ENCODE measurements around the gene AIFM3.
"Not testable (repeated sequence)": the region's sequence is repeated elsewhere in the genome, so short reads cannot be mapped to it uniquely, and the experiment has no call there.

Gene AIFM3

DNA sequence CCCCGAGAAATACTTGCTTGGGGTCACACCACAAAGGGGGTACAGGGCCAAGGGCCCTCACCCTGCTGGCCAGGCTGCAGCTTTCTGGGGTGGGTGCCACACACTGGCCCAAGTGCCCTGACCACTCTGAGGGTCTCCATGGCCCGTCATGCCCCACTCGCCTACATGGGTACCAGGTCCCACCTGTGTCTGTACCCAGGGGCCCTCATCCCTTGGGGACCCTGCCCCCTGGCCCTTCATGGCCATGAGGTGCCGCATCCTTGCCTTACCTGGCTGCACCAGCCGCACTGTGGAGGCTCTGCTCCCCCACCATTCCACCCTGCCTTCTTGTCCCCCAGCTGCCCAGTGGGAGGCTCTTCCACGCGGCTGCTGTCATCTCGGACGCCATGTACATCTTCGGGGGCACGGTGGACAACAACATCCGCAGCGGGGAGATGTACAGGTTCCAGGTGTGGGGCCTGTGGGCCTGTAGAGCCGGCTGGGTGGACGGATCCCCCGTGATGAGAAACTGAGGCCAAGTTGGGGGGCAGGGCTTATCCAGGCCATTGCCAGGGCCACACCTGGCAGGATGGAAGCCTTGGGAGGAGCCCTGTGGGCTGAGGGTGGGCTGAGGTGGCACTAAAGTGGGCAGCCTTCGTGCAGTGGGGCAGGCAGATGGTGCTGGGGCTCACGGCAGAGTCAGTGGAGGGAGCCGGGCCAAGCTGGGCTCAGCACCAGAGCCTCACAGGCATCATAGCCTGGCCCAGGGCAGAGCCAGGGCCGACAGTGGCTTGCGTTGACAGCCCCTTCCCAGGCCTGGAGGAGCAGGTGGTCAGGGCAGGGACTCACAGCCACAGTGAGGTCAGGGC is 25.6 kb downstream of the AIFM3 start:
- DNase-seq: no peak

DNA sequence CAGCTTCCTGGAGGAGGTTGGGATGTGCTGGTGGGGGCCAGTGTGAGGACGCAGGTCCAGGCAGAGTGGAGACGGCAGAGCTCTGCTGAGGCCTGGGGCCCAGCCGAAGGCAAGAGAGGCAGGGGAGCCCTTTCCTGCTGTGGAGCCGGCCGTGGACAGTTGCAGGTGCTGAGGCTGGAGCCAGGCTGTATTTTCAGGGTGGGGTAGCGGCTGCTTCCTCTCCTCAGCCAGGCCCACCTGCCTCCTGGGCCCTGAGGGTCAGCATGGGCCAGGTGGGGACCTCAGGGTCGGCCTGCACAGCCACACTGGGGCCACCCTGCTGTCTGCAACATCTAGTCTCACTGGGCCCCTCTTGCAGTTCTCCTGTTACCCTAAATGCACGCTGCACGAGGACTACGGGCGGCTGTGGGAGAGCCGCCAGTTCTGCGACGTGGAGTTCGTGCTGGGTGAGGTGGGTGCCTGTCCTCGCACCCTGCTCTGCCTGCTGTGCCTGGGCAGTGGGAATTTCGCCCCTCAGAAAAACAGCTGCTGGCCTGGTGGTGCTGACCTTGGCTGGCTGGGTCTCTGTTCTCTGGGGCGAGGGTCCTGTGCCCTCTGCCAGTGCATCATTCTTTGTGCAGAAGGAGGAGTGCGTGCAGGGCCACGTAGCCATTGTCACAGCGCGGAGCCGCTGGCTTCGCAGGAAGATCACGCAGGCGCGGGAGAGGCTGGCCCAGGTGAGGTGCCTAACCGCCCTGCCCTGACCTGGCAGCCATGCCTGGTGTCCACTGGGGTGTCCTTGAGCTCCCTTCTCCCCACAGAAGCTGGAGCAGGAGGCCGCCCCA is 26.5 kb downstream of the AIFM3 start:
- DNase-seq: no peak

DNA sequence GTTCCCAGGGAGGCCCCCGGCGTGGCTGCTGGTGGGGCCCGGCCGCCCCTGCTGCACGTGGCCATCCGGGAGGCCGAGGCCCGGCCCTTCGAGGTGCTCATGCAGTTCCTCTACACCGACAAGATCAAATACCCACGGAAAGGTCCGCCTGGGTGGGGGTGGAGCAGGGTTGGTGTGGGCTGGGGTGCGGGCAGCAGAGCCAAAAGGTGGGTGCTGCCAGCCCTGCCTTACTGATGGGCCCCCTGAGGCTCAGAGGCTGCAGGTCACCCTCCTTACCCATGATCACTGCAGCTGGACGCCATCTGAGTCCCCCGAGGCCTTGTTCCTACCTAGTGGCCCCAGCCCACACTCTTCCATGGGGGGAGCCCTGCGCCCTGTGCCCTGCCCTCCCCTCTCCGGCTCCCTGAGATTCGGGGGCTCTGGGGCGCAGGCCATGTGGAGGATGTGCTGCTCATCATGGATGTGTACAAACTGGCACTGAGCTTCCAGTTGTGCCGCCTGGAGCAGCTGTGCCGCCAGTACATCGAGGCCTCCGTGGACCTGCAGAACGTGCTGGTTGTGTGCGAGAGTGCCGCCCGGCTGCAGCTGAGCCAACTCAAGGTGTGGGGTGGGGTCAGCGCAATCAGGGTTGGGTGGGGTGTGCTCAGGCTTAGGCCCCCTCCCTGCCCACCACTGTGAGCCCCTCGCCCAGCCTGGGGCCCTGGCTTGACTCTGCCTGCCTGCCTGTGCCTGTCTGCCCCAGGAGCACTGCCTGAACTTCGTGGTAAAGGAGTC is 27.3 kb downstream of the AIFM3 start:
- no peak for DNase-seq

DNA sequence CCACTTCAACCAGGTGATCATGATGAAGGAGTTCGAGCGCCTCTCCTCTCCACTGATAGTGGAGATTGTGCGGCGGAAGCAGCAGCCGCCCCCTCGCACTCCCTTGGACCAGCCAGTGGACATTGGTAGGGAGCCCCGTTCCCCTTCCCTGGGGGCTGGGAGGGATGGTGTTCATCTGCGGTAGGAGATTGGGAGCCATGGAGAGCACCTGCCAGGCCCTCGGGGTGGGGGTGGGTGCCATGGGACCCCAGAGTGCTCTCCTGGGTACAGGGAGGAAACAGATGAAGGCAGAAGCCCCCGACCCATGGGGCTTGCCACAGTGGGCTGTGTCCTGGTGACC is 27.8 kb downstream of the AIFM3 start:
- no peak for DNase-seq

DNA sequence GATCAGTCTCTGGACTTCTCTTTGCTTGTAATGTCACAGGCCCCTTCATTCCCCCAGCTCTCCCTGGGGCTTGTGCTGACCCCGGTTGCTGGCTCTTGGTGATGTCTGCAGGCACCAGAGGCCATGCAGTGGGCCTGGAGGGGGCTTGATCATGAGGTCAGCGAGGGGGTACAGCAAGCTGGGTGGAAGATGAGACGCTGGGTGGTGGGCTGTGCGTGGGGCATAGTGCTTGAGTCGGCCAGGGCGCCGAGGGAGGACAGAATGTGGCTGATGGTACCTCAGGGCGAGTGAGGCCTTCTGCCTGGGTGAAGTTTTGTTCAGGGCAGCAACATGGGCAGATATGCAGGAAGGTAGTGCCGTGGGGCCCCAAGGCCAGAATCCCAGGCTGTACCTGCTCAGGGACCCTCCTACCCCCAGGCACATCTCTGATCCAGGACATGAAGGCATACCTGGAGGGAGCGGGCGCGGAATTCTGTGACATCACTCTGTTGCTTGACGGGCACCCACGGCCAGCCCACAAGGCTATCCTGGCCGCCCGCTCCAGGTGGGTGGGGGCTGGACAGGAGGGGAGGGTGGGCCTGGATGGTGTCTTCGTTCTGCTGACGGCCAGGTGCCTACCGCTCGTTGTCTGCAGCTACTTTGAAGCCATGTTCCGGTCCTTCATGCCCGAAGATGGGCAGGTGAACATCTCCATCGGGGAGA is 28.4 kb downstream of the AIFM3 start:
- DNase-seq: no peak

DNA sequence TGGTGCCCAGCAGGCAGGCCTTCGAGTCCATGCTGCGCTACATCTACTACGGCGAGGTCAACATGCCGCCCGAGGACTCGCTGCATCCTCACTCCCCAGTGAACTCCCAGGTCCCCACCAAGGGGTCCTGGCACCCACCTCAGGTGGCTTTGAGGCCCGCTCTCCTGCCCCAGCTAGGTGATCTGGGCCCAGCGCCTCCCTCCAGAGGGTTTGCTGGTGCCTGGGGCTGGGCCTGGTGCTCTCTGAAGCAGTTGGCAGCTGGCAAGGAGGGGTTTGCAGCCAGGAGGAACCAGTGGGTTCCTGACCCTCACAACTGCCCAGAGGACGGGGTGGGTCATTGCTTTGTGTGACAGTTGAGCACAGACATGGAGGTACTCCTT is 29.0 kb downstream of the AIFM3 start:
- DNase-seq: no peak

DNA sequence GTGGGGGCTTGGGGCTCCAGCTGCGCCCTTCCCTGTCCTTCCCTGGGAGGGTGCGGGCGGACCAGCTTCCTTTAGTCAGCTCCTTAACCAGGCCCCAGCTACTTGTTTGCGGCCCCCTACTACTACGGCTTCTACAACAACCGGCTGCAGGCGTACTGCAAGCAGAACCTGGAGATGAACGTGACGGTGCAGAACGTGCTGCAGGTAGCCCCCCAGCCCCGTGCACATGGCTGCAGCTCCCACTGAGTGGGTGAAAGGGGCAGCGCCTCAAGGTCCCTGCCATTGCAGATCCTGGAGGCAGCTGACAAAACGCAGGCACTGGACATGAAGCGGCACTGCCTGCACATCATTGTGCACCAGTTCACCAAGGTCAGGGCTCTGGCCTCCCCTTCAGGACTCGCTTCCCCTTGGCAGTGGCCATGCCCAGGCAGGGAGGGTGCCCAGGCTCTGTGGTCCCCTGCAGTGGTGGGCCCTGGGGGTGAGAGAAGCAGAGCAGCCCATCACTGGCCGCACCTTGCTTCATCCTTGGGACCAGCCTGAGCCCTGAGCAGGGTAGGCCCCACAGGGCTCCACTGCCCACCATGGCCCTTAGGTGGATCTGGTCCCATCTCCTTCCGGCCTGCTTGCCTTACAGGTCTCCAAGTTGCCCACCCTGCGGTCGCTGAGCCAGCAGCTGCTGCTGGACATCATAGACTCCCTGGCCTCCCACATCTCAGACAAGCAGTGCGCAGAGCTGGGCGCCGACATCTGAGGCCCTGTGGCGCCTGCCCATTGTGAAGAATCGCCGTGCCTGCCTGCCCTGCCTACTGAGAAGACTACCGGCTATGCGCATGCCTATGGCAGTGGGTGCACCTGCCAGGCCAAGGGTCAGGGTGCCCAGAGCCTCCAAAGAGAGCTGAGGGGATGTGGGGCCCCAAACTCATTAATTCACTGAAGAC is 29.8 kb downstream of the AIFM3 start:
- no peak for DNase-seq

DNA sequence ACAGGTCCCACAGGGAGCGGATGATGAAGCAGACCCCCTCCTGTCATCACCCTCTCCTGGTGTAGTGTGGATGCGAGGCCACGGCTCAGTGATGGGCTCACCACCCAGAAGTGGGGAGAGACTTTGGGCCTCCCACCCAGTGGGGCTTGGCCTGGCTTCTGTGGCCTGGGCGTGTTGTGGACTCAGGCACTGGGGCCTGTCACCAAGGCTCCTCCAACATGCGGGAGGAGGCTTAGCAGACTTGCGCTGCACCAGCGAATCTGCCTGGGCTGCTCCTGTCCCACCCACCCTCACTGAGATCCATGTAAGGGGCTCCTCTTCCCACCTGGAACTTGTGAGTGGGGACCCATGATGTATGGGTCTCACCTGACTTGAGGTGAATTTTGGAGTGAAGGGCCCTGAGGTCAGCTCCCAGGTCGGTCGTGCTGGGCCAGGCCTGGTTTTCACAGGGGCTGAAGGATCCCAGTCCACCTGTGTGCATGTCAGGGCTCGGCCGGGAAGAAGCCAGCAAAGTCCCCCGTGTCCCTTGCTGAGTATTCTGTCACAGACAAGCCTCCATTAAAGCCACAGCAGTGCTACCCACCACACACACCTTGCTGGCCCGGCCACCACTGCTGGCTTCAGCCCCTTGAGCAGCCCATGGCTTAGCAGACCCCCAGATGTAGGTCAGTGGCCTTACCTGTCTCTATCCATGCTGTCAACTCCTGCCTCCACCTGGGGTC is 30.6 kb downstream of the AIFM3 start:
- DNase-seq: no peak

DNA sequence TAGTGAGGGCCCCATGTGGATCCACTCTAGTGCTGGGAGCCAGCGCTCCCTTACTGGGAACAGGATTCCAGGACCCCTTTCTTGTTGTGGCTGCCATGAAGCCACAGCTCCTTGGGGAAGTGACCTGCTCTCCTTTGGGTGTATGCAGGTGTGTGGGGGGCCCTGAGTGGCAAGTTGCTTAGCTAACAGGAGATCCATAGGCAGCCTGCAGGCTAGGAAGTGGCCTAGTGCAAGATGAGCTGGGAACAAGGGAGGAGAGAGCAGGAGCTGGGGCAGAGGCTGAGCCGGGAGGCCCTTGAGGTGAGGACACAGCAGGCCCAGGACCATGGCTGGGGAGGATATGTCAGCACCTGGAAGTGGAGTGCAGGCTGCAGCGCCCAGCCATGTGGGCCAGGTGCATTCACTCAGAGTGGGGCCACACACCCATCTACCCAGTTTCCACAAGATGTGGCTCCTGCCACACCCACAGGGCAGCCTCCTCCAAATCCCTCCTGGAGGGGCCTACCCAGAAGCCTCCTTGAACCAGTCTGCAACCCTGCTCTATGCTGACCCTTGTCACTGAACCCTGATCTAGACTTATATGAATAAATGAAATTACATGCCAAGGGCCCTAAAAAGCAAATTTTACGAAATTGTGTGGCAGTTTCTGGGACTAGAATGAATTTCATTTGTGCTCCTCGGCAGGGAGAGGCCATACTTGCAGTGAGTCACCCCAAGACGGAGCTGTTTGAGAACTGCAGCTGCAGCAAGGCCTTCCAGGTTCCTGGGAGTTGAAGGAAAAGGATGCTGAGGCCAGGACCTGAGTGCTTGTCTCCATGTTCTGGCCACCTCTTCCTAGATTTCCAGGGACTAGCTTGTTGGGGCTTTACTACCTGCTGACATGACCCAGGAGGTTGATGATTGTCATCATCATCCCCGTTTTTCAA is 31.6 kb downstream of the AIFM3 start:
- DNase-seq: no peak

DNA sequence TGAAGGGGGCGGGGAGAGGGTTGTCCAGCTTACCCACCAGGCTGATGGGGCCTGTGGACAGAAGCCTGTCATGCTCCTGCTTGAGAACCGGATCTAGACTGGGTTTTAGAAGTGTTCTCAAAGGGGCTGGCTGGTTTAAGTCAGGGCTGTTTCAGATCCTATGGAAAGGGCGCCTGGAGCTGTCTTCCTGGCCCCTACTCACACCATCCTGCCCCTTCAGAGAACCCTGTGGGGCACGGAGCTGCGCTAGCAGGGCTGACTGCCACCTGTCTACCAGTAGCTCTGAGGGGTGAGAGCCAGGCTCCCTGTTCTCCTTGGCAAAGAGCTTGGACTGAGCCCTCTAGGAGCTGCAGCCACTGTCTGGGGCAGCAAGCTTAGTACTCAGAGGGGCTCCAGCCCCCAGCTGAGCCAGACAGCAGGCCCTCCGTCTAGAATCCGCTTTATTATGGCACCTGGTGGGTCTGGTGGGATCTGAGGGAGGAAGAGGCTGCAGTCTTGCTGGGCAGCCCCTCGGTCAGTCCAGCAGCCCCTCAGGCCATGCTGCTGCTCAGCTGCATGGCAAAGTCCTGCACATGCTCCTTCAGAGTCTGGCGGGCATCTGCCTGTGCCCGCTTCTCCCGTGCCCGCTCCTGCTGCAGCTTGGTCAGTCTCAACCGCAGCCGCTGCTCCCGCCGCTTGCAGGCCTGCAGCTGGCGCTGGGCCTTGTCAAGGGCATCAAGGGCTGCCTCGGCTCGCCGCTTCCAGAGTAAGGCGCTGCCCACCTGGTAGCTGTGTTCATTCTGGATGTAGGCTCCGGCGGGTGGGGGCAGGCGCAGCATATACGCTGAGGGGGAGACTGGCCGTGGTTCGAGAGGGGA is 32.5 kb downstream of the AIFM3 start:
- no peak for DNase-seq

DNA sequence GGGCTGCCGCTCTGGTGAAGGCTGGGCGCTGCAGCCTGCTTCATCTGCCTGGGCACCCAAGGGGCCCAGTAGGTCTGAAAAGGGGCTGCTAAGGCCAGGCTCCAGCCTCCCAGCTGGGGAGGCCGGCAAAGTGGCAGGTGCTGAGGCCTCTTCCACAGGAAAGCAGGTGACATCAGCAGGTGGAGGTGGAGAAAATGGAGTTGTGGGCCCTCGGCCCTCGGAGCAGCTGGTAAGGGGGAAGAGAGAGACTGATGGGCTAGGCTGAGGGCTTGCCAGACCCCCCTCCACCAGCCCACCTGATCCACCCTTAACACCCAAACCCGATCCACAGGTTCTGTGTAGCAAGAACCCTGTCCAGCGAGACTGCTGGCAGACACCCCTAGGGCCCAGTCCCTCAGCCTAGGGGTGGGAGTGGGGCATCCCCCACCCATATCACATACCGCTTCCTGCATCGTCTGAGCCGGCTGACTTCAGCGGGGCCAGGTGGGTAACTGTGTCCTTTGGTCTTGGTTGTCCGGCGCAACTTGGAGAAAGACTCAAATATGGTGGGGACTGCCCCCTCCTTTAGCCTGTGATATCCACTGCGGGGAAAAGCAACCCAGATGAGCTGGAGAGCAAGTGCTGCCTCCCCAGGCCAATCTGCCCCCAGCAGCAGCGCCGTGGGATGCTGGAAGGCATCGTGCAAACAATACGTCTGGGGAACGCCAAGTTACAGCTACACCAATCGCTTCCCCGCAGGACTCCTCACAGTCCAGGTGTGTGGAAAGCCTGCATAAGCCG is 33.3 kb downstream of the AIFM3 start:
- no peak for DNase-seq

DNA sequence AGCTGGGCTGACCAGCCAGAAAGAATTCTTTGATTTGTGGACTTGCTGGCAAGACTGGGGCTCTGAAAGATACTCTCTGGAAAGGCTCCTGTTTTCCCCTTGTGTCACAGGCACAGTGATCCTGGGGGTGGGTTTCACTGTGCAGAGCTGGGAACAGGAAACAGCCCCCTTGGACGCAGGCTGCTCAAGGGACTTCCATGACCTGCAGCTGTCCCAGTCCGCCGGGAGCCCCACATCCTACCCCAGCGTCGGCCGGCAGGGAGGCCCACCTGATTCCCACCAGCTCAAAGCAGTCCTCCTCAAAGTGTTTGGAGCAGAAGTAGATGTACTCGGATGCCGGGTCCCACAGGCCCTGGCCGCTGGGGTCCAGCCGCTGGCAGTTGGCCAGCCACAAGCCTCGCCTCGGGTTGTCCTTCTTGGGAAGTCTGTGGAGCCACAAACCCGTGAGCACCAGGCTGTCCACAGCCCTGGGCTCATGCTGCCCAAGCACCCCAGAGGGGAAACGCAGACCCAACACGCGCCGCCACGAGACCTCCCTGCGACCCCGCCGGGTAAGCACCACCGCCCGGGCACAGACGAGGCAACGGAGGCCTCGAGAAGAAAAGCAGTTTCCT is 34.0 kb downstream of the AIFM3 start:
- DNase-seq: peak in 1 of 2 experiments; percentile 2

DNA sequence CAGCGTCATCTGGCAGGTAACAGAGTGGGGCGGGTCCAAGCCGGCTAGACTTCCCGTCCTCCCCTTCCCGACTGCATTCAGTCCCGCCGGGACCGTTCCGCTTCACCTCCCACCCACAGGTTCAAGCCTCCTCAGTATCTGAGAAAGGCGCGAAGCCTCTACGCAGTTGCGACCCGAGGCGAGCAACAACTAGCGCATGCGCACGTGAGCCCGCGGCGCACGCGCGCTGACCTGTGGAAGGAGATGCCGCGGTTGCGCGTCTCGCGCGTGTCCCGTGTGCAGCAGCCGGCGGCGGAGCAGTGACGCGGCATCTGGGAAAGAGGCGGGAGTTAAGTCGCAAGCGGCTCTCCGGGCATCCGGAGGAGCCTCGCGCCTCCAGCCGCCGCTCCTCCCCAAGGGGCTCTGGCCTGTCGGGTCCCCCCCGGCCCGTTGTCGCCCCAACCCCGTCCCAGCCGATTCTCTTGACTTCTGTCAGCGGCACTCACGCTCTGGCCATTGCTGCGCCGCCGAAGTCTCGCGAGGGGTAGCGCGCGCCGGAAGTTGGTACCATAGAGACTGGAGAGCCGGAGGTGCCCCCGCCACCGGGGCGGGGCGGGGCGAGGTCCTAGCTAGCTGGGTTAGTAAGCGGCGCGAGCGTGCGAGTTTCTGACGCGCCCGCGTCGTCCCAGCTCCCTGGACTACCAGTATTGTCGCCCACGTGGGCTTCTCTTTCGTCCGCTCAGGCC is 34.7 kb downstream of the AIFM3 start, which contains the start of gene THAP7:
Gene THAP7, minus strand, starts transcription at position 518 of the 725 bp plus-strand sequence. Its CDS starts 207 bp downstream, at position 311.
- DNase-seq: peak; percentile 93 to 96

DNA sequence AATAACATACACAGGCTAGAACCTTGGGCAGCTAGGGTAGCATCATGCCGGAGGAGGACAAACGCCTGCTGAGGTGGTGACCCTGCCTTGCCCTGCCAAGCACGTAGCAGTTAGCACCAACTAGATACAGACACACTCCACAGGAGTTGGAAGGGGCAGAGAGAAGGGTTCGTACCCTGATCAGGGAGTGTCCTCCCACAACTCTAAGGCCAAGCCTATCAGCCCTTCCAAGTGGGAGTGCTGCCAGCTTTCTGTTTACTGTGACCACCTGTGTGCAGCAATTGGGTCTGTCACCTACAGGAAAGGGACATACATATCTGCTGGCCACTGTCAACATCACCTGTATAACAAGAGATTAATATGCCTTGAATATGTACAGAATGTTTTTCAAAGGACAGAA is 36.7 kb downstream of the AIFM3 start:
- no peak for DNase-seq

DNA sequence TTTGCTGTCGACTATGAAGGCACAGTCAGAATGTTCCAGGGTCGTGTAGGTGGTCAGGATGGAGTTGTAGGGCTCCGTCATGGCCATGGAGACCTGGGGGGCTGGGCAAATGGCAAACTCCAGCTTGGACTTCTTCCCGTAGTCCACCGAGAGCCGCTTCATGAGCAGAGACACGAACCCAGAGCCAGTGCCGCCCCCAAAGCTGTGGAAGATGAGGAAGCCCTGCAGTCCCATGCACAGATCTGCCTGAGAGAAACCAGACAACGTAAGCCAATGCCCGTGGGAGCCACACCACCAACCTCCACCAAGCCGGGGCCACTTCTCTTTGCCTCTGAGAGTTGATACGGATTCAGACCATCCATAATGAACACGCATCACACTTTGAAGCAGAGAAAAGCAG is 42.2 kb downstream of the AIFM3 start:
- DNase-seq: not testable (repeated sequence)

DNA sequence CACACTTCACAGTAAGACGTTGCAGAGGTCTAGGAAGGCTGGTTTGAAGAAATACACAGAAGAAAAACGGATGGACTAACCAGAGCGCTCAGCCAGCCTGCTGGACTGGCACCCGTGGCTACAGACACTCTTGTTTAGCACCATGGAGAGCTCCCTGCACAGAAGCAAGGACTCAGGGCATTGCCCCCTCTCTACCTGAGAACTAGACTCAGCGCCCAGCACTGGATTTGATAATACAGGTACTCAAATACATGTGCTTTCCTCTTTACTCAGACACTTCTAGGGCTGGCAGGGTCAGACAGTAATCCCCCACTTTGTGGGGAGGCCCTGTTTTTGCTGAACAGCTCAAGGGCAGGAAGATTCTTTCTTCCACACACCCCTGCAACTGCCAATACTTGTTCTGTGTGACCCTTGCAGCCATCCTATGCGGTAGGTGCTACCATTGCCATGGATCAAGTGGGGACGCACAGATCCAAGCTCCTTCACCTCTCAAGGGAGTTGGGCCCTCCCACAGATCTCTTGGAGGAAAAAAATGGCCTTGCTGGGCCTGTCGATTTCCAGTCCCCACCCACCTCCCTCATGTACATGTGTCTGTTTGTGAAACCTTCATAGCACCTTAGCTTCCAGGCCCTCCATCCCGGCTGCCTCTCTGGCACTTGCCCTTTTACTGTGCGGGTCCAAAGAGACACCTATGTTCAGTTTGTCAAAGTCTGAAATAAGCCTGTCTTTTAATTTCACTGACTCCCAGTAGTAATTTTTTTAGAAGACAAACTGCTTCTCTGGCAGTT is 42.8 kb downstream of the AIFM3 start:
- peak; percentile 66 to 72 for DNase-seq
